NCI-H345 (cell line): ENCODE measurements around the gene F9.

Source experiments
- DNase-seq: peaks from one replicate; lab custom pipeline; 2025; lab: John Stamatoyannopoulos, UW

Gene F9

DNA sequence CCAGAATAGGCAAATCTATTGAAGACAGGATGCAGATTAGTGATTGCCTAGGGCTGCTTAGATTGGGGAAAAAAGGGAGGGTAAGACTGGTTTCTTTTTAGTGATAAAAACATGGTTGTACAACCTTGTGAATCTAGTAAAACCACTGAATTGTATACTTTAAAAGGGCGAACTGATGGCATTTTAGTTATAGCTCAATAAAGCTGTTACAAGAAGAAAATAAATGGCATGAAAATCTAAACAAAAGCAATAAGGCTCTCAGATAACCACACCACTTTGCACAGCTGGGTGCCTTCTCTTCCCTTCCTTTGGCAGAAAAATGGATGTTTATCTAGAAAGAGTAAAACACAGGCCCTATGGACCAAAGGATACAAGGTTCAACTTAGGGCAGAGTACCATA is 69.6 kb downstream of the F9 start:
- no peak for DNase-seq
